GM23338 (cell line): ENCODE measurements around the gene CAPN9. TPM values are rescaled to one million over a fixed set of nuclear protein-coding genes. Genes with fewer than 3 reads are reported as not detected.

Experiments used
- ATAC-seq: fragments of 200-7000 bp; cut with Tn5 transposase; 3 replicates; pipeline ENCODE4 v1.9.1; 2020
- DNase-seq: peaks from one replicate; pipeline ENCODE4 v3.0.0-alpha.2; 2015; ENCODE audit warnings: low spot score
- H2AFZ ChIP-seq: fragments of 200-600 bp; sonication (generic); 2 replicates; pipeline ENCODE4 v1.8.0; 2016; ENCODE audit warnings: antibody characterized with exemption, mild to moderate bottlenecking, moderate library complexity
- H3F3A ChIP-seq: fragments of 200-600 bp; sonication (generic); replicated peaks from 2 replicates; pipeline ENCODE4 v1.8.0; 2017; ENCODE audit warnings: antibody characterized with exemption, mixed run types, low read depth
- H3K27ac ChIP-seq: fragments of 200-600 bp; sonication (generic); 2 replicates; pipeline ENCODE4 v1.6.1; 2016; ENCODE audit warnings: low read depth
- H3K27me3 ChIP-seq: fragments of 200-600 bp; sonication (generic); 2 replicates; pipeline ENCODE4 v1.8.0; 2016; ENCODE audit warnings: mild to moderate bottlenecking, mixed run types, moderate library complexity; ENCODE audit not compliant: insufficient read depth
- H3K36me3 ChIP-seq: fragments of 200-600 bp; sonication (generic); 2 replicates; pipeline ENCODE4 v1.8.0; 2016; ENCODE audit warnings: mild to moderate bottlenecking; ENCODE audit not compliant: insufficient read depth
- H3K4me1 ChIP-seq: fragments of 200-600 bp; sonication (generic); 2 replicates; pipeline ENCODE4 v1.8.0; 2016; ENCODE audit warnings: mild to moderate bottlenecking, moderate library complexity; ENCODE audit not compliant: insufficient read depth
- H3K4me2 ChIP-seq: fragments of 200-600 bp; sonication (generic); 2 replicates; pipeline ENCODE4 v1.7.1; 2017; ENCODE audit warnings: mixed run types
- H3K4me3 ChIP-seq: fragments of 200-600 bp; sonication (generic); 2 replicates; pipeline ENCODE4 v1.6.1; 2016; ENCODE audit warnings: mixed run types
- H3K79me2 ChIP-seq: fragments of 200-600 bp; sonication (generic); replicated peaks from 2 replicates; pipeline ENCODE4 v1.8.0; 2017; ENCODE audit warnings: mild to moderate bottlenecking; ENCODE audit not compliant: insufficient read depth
- H3K9me2 ChIP-seq: fragments of 200-600 bp; sonication (generic); 2 replicates; pipeline ENCODE4 v1.8.0; 2017; ENCODE audit not compliant: insufficient read depth
- H4K20me1 ChIP-seq: fragments of 200-600 bp; sonication (generic); replicated peaks from 2 replicates; pipeline ENCODE4 v1.8.0; 2017; ENCODE audit warnings: mild to moderate bottlenecking; ENCODE audit not compliant: insufficient read depth
- H3K27ac Mint-ChIP-seq: 2 replicates; pipeline ENCODE4 v1.8.0; 2020; ENCODE audit warnings: inconsistent platforms, mild to moderate bottlenecking, moderate library complexity, mixed read lengths
- H3K27me3 Mint-ChIP-seq: 3 replicates; pipeline ENCODE4 v1.8.0; 2022; ENCODE audit warnings: low read depth, mild to moderate bottlenecking, moderate library complexity, mixed read lengths, inconsistent platforms; ENCODE audit not compliant: insufficient read depth, poor library complexity
- H3K36me3 Mint-ChIP-seq: 3 replicates; pipeline ENCODE4 v1.8.0; 2021; ENCODE audit warnings: low read depth, mild to moderate bottlenecking, inconsistent platforms, moderate library complexity, mixed read lengths
- H3K4me1 Mint-ChIP-seq: 3 replicates; pipeline ENCODE4 v1.8.0; 2020; ENCODE audit warnings: mild to moderate bottlenecking, inconsistent platforms, mixed read lengths
- H3K4me3 Mint-ChIP-seq: 3 replicates; pipeline ENCODE4 v1.8.0; 2021; ENCODE audit warnings: moderate library complexity, mild to moderate bottlenecking, inconsistent platforms, mixed read lengths
- H3K9me3 Mint-ChIP-seq: 3 replicates; pipeline ENCODE4 v1.8.0; 2020; ENCODE audit warnings: moderate library complexity, mild to moderate bottlenecking, inconsistent platforms, mixed read lengths
- EZH2phosphoT487 ChIP-seq: fragments of 200-600 bp; sonication (generic); IDR thresholded peaks from one replicate; pipeline ENCODE4 v1.8.1; 2018; ENCODE audit warnings: antibody characterized with exemption; ENCODE audit not compliant: unreplicated experiment
- JUNB ChIP-seq: IDR thresholded peaks from one replicate; pipeline ENCODE4 v1.6.1; 2016; ENCODE audit warnings: antibody characterized with exemption; ENCODE audit not compliant: unreplicated experiment
- POLR2AphosphoS5 ChIP-seq: IDR thresholded peaks from 2 replicates; pipeline ENCODE4 v1.6.1; 2016; ENCODE audit warnings: antibody characterized with exemption, low read depth
- STAT1 ChIP-seq: IDR thresholded peaks from one replicate; pipeline ENCODE4 v1.6.1; 2016; ENCODE audit warnings: antibody characterized with exemption; ENCODE audit not compliant: unreplicated experiment
- ZNF331 ChIP-seq: fragments of 250-450 bp; sonication (Bioruptor Pico); IDR thresholded peaks from 2 replicates; pipeline ENCODE4 v1.5.0; 2020; ENCODE audit warnings: low read depth, mild to moderate bottlenecking, moderate library complexity
- polyA plus RNA-seq: library from polyadenylated mRNA; unstranded; fragments of >200 nt; fragmentation: Nextera tagmentation; extraction: Ambion mirVana; gene quantifications from 2 replicates; pipeline ENCODE4 v1.2.1, GENCODE V29; 2016
- total RNA-seq: library from RNA; depleted of rRNA; stranded (reverse); fragments of >200 nt; shearing (Covaris generic); gene quantifications from 2 replicates; pipeline ENCODE4 v1.2.3, GENCODE V29; 2014
- TF ChIP-seq, protein P1 (sequence below): fragments of 250-450 bp; sonication (Bioruptor Pico); IDR thresholded peaks from 2 replicates; pipeline ENCODE4 v1.5.0; 2020; ENCODE audit warnings: mild to moderate bottlenecking, moderate library complexity

Gene CAPN9
- total and polyA plus RNA-seq, 2 experiments from 2014 or later: 0.07 TPM; not detected in 1

DNA sequence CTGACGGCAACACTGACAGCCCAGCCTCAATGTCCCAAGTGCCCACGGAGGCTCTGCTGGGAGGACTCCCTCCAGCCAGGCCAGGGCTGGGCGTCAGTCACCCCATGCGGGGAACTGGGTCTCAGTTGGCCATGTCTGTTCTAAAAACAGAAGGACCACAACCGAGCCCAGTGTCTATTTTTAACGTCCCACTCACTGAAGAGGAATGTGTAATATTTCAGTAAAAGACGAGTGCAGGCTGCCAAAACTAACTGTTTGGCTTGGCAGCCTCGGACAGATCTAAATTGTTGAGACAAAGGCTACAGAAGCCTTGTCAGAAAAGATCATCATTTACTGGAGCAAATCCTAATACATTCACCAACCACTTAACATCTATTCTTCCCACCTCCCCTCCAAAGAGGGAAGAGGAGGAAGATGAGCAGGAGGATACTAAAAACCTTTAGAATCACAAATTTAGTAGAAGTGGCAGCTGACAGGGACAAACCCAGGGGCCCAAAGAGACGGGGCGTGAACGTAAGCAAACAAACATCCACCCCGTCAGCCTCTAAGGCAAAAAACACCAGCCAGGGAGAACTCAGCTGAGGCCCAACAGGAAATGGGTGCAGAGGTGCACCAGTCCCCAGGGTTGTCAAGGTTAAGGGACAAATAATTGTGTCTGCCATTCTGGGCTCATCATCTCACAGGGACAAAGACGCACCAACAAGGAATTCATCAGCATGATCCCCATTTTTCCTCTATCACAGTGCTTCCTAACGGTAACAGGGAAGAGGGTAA is 102.5 kb downstream of the CAPN9 start:
- H3K4me3 Mint-ChIP-seq: no peak overlapping the region
- no peak overlapping the region for H3K4me2 ChIP-seq

More for the DNA sequence above, 102.5 kb downstream of the CAPN9 start:
- Histone ChIP-seq H3K36me3 (0 out of 2 replicates have a peak, but pooled peaks cover 4% of the 10 kb centered on the region), H3K9me2 (peaks cover under 1% of the 10 kb centered on the region; the same call in 1 of the 2 replicates), H3K27ac (no peak overlapping the region), H3F3A (no peaks in the 10 kb centered on the region), H3K4me3 (no peak overlapping the region), H4K20me1 (peaks cover 22% of the 10 kb centered on the region; the same call in 1 of the 2 replicates), H3K79me2 (peaks cover 8% of the 10 kb centered on the region; the same call in 1 of the 2 replicates), H3K4me1 (0 out of 2 replicates have a peak, but pooled peaks cover 4% of the 10 kb centered on the region), H3K27me3 (no peaks in the 10 kb centered on the region), H2AFZ (no peak overlapping the region)
- Mint-ChIP-seq H3K27ac (no peak overlapping the region), H3K9me3 (peaks cover 5% of the 10 kb centered on the region; the same call in 2 of the 3 replicates), H3K27me3 (peaks cover 15% of the 10 kb centered on the region), H3K4me1 (peaks cover 21% of the 10 kb centered on the region), H3K36me3 (peaks cover 33% of the 10 kb centered on the region)
- DNase-seq (no peak), ATAC-seq (no peak)
- no peak for TF ChIP-seq POLR2AphosphoS5
- TF ChIP-seq JUNB: no peak
- TF ChIP-seq ZNF331: no peak
- no peak for TF ChIP-seq EZH2phosphoT487
- no peak for TF ChIP-seq STAT1
- TF ChIP-seq, protein P1, sequence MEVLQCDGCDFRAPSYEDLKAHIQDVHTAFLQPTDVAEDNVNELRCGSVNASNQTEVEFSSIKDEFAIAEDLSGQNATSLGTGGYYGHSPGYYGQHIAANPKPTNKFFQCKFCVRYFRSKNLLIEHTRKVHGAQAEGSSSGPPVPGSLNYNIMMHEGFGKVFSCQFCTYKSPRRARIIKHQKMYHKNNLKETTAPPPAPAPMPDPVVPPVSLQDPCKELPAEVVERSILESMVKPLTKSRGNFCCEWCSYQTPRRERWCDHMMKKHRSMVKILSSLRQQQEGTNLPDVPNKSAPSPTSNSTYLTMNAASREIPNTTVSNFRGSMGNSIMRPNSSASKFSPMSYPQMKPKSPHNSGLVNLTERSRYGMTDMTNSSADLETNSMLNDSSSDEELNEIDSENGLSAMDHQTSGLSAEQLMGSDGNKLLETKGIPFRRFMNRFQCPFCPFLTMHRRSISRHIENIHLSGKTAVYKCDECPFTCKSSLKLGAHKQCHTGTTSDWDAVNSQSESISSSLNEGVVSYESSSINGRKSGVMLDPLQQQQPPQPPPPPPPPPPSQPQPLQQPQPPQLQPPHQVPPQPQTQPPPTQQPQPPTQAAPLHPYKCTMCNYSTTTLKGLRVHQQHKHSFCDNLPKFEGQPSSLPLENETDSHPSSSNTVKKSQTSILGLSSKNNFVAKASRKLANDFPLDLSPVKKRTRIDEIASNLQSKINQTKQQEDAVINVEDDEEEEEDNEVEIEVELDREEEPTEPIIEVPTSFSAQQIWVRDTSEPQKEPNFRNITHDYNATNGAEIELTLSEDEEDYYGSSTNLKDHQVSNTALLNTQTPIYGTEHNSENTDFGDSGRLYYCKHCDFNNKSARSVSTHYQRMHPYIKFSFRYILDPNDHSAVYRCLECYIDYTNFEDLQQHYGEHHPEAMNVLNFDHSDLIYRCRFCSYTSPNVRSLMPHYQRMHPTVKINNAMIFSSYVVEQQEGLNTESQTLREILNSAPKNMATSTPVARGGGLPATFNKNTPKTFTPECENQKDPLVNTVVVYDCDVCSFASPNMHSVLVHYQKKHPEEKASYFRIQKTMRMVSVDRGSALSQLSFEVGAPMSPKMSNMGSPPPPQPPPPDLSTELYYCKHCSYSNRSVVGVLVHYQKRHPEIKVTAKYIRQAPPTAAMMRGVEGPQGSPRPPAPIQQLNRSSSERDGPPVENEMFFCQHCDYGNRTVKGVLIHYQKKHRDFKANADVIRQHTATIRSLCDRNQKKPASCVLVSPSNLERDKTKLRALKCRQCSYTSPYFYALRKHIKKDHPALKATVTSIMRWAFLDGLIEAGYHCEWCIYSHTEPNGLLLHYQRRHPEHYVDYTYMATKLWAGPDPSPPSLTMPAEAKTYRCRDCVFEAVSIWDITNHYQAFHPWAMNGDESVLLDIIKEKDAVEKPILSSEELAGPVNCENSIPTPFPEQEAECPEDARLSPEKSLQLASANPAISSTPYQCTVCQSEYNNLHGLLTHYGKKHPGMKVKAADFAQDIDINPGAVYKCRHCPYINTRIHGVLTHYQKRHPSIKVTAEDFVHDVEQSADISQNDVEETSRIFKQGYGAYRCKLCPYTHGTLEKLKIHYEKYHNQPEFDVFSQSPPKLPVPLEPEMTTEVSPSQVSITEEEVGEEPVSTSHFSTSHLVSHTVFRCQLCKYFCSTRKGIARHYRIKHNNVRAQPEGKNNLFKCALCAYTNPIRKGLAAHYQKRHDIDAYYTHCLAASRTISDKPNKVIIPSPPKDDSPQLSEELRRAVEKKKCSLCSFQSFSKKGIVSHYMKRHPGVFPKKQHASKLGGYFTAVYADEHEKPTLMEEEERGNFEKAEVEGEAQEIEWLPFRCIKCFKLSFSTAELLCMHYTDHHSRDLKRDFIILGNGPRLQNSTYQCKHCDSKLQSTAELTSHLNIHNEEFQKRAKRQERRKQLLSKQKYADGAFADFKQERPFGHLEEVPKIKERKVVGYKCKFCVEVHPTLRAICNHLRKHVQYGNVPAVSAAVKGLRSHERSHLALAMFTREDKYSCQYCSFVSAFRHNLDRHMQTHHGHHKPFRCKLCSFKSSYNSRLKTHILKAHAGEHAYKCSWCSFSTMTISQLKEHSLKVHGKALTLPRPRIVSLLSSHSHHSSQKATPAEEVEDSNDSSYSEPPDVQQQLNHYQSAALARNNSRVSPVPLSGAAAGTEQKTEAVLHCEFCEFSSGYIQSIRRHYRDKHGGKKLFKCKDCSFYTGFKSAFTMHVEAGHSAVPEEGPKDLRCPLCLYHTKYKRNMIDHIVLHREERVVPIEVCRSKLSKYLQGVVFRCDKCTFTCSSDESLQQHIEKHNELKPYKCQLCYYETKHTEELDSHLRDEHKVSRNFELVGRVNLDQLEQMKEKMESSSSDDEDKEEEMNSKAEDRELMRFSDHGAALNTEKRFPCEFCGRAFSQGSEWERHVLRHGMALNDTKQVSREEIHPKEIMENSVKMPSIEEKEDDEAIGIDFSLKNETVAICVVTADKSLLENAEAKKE (CRISPR knock-in tag): no peak
